Aorta (tissue), 5 donors: ENCODE data around the gene SLC24A5. TPM values are rescaled to one million over a fixed set of nuclear protein-coding genes. Genes with fewer than 3 reads are reported as not detected.

ENCODE experiments used
- ATAC-seq: fragments of 200-7000 bp; cut with Tn5 transposase; one replicate; pipeline ENCODE4 v1.9.1; 2022; ENCODE audit warnings: moderate library complexity; ENCODE audit not compliant: low FRiP score
- DNase-seq, 2 donors: peaks; one replicate each; pipeline ENCODE4 v3.0.0-alpha.2; 2020
- H3K27ac ChIP-seq, 2 donors: one replicate each; pipeline ENCODE4 v1.5.1; 2013; ENCODE audit warnings: low read length in 2 of 2, mild to moderate bottlenecking in 2 of 2, moderate library complexity in 2 of 2, control low read depth in 1 of 2, inconsistent platforms in 1 of 2, low read depth in 1 of 2
- H3K27me3 ChIP-seq, 2 donors: one replicate each; pipeline ENCODE4 v1.6.1; 2013; ENCODE audit warnings: control low read depth in 1 of 2, low read length in 1 of 2, mild to moderate bottlenecking in 1 of 2, moderate library complexity in 1 of 2; ENCODE audit not compliant: insufficient read depth in 2 of 2, control insufficient read depth in 1 of 2
- H3K36me3 ChIP-seq, 2 donors: one replicate each; pipeline ENCODE4 v1.6.1; 2013; ENCODE audit warnings: control low read depth in 1 of 2, low read length in 1 of 2, mild to moderate bottlenecking in 1 of 2; ENCODE audit not compliant: insufficient read depth in 2 of 2, control insufficient read depth in 1 of 2
- H3K4me1 ChIP-seq, 2 donors: one replicate each; pipeline ENCODE4 v1.6.1; 2013; ENCODE audit warnings: low read length in 2 of 2, control low read depth in 1 of 2, mild to moderate bottlenecking in 1 of 2, moderate library complexity in 1 of 2; ENCODE audit not compliant: insufficient read depth in 2 of 2, control insufficient read depth in 1 of 2
- H3K4me3 ChIP-seq, 2 donors: one replicate each; pipeline ENCODE4 v1.5.1; 2013; ENCODE audit warnings: low read length in 2 of 2, control low read depth in 1 of 2, mild to moderate bottlenecking in 1 of 2
- H3K9me3 ChIP-seq: one replicate; pipeline ENCODE4 v1.6.1; 2013; ENCODE audit warnings: mild to moderate bottlenecking, low read length; ENCODE audit not compliant: control insufficient read depth
- WGBS, 2 donors: extraction: QIAGEN DNeasy Blood & Tissue Kit; methylation state at CpG; one replicate each; pipeline ENCODE4 v1.1.7; 2013; 5-methylcytosine and 5-hydroxymethylcytosine counted together
- intact Hi-C, 2 donors: fragments of 100-400 bp; cut with DNase I; formaldehyde crosslinking; loops; one replicate each; pipeline versions ENCODE4 v1.14.2 to v1.15.0; 2022
- long read RNA-seq, 2 donors: library from polyadenylated mRNA; unstranded; transcript quantifications; one replicate each; pipeline ENCODE4 v2.0.0, GENCODE V29; 2020 to 2021
- polyA plus RNA-seq, 2 donors: library from polyadenylated mRNA; stranded (reverse); fragments of 200-250 nt; gene quantifications; one replicate each; pipeline ENCODE4 v1.2.3, GENCODE V29; 2013
- total RNA-seq, 2 donors: library from RNA; stranded (reverse); fragmentation: NEBNext Ultra II Directional; extraction: Animal tissue kit (Norgen Biotek cat#: 25700); gene quantifications; one replicate each; pipeline ENCODE4 v1.2.1, GENCODE V29; 2021
- donor health status: healthy with polysubstance abuse.
- donor health status: Bipolar disorder and iron deficiency.
- donor health status: DM: no; HTN: no; CAD: no.
- donor health status: DM: no; HTN: no; CAD: no.
- donor health status: DM: yes; HTN: yes; CAD: no.

SLC24A5 gene
- not detected for total RNA-seq
- polyA plus RNA-seq, result under 1 TPM in 1 of 2 donors, not detected in 1; 0.41 TPM
- long read RNA-seq, donor 1, partial matches to known transcripts, result 0 of 1 reads
- long read RNA-seq, donor 1, other reads (novel, unspliced or antisense), result 1 of 1 reads
- long read RNA-seq, donor 2, result 0 reads

GRCh38 chr15:48120745-48121144, at the start of gene SLC24A5:
TSS of gene SLC24A5 (plus strand) at chr15:48120990. CDS start at chr15:48121045, 55 bp downstream.
- intact Hi-C loops, result no loop called here
- peak in 1 of 2 donors; percentile 52 for DNase-seq
- WGBS, 2 donors, result 90 to 94% methylated on average over 5 to 6 of the region's 6 CpGs
- no peak within 1 kb of the TSS for H3K27ac ChIP-seq
- no peak within 1 kb of the TSS for H3K4me3 ChIP-seq
- no peaks in the 10 kb centered on the region for H3K4me1 ChIP-seq
- no peaks in the 10 kb centered on the region for H3K27me3 ChIP-seq
- H3K9me3 ChIP-seq, result no peaks in the 10 kb centered on the region
- ATAC-seq, result no peak
- H3K36me3 ChIP-seq, result no peaks in the 10 kb centered on the region

DNA sequence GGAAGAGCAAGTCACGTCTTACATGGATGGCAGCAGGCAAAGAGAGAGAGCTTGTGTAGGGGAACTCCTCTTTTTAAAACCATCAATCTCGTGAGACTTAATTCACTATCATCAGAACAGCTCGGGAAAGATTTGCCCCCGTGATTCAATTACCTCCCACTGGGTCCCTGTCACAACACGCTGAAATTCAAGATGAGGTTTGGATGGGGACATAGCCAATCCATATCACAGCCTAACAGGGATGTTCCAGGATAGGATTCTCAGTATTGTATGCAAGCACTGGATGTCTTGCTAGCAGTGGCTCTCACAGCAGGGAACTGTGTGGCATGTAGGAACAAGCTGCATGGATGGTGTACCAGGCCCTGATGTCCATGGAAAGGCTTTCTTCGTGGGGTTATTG, 47.8 kb upstream of the SLC24A5 start:
- Histone ChIP-seq H3K4me3 (no peak overlapping the region), H3K4me1 (no peaks in the 10 kb centered on the region), H3K9me3 (no peaks in the 10 kb centered on the region), H3K36me3 (no peaks in the 10 kb centered on the region), H3K27me3 (no peaks in the 10 kb centered on the region), H3K27ac (no peak overlapping the region)
- 90 to 95% methylated on average over 6 of the region's 6 CpGs for WGBS, 2 donors
- no peak for ATAC-seq
- intact Hi-C loops, result no loop called here
- DNase-seq, result no peak

- H3K9me3 ChIP-seq, result no peaks in the 10 kb centered on the region
- DNase-seq, result no peak
- WGBS, 2 donors, result 80 to 85% methylated on average over 4 of the region's 4 CpGs
- H3K4me1 ChIP-seq, result no peaks in the 10 kb centered on the region
- intact Hi-C loops, result no loop called here
- no peak for ATAC-seq
- H3K27me3 ChIP-seq, result no peaks in the 10 kb centered on the region
- no peaks in the 10 kb centered on the region for H3K36me3 ChIP-seq
- no peak overlapping the region for H3K4me3 ChIP-seq
- no peak overlapping the region for H3K27ac ChIP-seq
Observed at GRCh38 chr15:48073881-48074280, 46.9 kb upstream of the SLC24A5 start.

- no peaks in the 10 kb centered on the region for H3K9me3 ChIP-seq
- H3K27ac ChIP-seq, result no peak overlapping the region
- no peaks in the 10 kb centered on the region for H3K4me1 ChIP-seq
- intact Hi-C loops, result no loop called here
- H3K36me3 ChIP-seq, result no peaks in the 10 kb centered on the region
- no peak for DNase-seq
- H3K27me3 ChIP-seq, result no peaks in the 10 kb centered on the region
- WGBS, 2 donors, result 86 to 89% methylated on average over 4 of the region's 4 CpGs
- no peak overlapping the region for H3K4me3 ChIP-seq
- ATAC-seq, result no peak
Observed at GRCh38 chr15:48076454-48076853, 44.3 kb upstream of the SLC24A5 start.

- H3K27ac ChIP-seq, result no peak overlapping the region
- no peaks in the 10 kb centered on the region for H3K4me1 ChIP-seq
- intact Hi-C loops, result no loop called here
- DNase-seq (no peak), ATAC-seq (no peak)
- no peaks in the 10 kb centered on the region for H3K36me3 ChIP-seq
- H3K4me3 ChIP-seq, result no peak overlapping the region
- H3K27me3 ChIP-seq, result no peaks in the 10 kb centered on the region
- no peaks in the 10 kb centered on the region for H3K9me3 ChIP-seq
- 82 to 85% methylated on average over 1 of the region's 1 CpG for WGBS, 2 donors
Observed at GRCh38 chr15:48077616-48078184, 43.1 kb upstream of the SLC24A5 start.

GRCh38 chr15:48084759-48085590, 35.8 kb upstream of the SLC24A5 start:
- no peaks in the 10 kb centered on the region for H3K36me3 ChIP-seq
- no peak overlapping the region for H3K27ac ChIP-seq
- H3K27me3 ChIP-seq, result no peaks in the 10 kb centered on the region
- DNase-seq, result no peak
- no peak overlapping the region for H3K4me3 ChIP-seq
- no peaks in the 10 kb centered on the region for H3K9me3 ChIP-seq
- 68% methylated on average over 6 of the region's 6 CpGs for WGBS, 2 donors
- intact Hi-C loops, result no loop called here
- no peak for ATAC-seq
- H3K4me1 ChIP-seq, result no peaks in the 10 kb centered on the region

DNA sequence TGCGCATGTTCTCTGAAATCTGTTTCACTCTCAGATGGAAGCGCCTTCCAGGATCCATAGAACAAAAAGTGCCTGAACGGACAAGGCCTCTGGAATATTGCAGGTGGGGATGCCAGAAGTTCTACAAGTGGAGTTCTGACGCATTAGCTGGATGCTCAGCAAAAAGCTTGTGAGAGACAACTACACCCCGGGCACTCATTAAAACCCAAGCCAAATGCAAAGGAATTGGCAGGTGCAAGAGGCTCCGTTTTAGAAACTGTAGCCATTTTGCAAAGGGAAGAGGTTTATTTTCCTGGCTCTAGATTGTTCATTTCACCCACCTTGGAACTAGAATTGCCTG, 35.2 kb upstream of the SLC24A5 start:
- 83 to 85% methylated on average over 6 of the region's 6 CpGs for WGBS, 2 donors

GRCh38 chr15:48086133-48086532, 34.7 kb upstream of the SLC24A5 start:
- 7 to 17% methylated on average over 5 of the region's 5 CpGs for WGBS, 2 donors
- Histone ChIP-seq H3K4me1 (no peaks in the 10 kb centered on the region), H3K27me3 (no peaks in the 10 kb centered on the region), H3K36me3 (no peaks in the 10 kb centered on the region), H3K9me3 (no peaks in the 10 kb centered on the region), H3K27ac (peak overlapping the region in 1 of 2 donors; percentile 49), H3K4me3 (peak overlapping the region in 1 of 2 donors; percentile 12)
- DNase-seq (no peak), ATAC-seq (no peak)
- intact Hi-C loops, result no loop called here

More for the DNA sequence above, 35.2 kb upstream of the SLC24A5 start:
- no peaks in the 10 kb centered on the region for H3K9me3 ChIP-seq
- H3K27ac ChIP-seq, result peak overlapping the region in 1 of 2 donors; percentile 49
- H3K4me3 ChIP-seq, result no peak overlapping the region
- intact Hi-C loops, result no loop called here
- no peaks in the 10 kb centered on the region for H3K4me1 ChIP-seq
- H3K36me3 ChIP-seq, result no peaks in the 10 kb centered on the region
- H3K27me3 ChIP-seq, result no peaks in the 10 kb centered on the region
- DNase-seq (no peak), ATAC-seq (no peak)

- H3K27ac ChIP-seq, result peak overlapping the region in 1 of 2 donors; percentile 9
- ATAC-seq (no peak), DNase-seq (no peak)
- intact Hi-C loops, result no loop called here
- no peaks in the 10 kb centered on the region for H3K4me1 ChIP-seq
- H3K36me3 ChIP-seq, result no peaks in the 10 kb centered on the region
- WGBS, 2 donors, result 7 to 12% methylated on average over 5 of the region's 5 CpGs
- H3K27me3 ChIP-seq, result no peaks in the 10 kb centered on the region
- no peaks in the 10 kb centered on the region for H3K9me3 ChIP-seq
- peak overlapping the region in 1 of 2 donors; percentile 12 for H3K4me3 ChIP-seq
Observed at GRCh38 chr15:48086576-48086975, 34.2 kb upstream of the SLC24A5 start.
